GM18526 (cell line): ENCODE measurements around the gene HES2.

Source experiments
- POLR2A ChIP-seq: IDR thresholded peaks from 3 replicates; pipeline ENCODE4 v1.6.1; 2011; ENCODE audit not compliant: insufficient read length; ENCODE audit errors: extremely low read depth

The HES2 gene

DNA sequence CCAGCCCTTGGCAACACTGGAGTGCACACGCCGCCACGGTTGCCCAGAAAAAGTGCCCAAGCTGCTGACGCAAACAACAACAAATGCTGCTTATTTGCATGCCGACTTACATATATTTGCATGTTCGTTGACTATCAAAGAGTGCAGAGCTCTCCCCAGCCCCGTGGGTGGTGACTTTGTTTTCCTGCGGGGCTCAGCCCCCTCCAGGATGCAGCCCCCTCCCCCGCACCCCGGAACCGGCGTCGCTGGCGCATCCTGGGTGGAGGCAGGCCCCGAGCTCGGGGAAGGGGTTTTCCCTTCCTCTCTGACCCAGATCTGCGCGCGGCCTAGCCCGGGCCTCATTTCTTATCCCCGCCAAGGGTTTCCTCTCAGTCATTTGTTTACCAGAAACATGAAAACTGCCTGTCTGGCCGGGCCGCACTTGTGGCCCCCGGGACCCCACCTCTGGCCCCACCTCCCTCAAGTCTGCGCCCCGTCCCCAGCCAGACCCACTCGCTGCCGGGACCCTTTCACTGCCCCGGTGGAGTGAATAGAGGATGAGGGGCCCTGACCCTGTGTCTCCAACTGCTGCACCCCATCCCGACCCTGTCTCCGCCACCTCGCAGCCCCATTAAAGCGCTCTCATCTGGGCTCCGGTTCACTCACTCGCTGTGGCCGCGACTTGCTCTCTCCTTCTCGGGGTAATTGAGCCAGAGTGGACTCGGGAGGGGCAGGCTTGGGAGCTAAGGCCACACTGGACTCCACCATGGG lies 40.8 kb upstream of the HES2 start:
- TF ChIP-seq POLR2A = no peak

DNA sequence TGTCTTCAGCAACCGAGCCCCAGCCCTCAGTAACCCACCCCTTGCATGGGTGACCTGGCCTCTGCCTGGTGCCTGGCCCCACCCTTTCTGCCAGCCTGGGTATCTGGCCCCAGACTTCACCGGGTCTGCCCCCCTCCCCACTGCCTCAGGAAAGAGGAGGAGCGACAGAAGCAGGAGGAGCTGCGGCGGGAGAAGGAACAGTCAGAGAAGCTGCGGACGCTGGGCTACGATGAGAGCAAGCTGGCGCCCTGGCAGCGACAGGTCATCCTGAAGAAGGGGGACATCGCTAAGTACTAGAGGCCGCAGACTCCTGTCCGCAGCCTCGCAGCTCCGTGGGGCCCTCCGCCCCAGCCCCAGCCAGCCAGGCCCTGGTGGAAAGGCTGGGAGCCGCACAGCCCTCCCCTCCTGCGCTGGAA lies 40.1 kb upstream of the HES2 start:
- no peak for TF ChIP-seq POLR2A

DNA sequence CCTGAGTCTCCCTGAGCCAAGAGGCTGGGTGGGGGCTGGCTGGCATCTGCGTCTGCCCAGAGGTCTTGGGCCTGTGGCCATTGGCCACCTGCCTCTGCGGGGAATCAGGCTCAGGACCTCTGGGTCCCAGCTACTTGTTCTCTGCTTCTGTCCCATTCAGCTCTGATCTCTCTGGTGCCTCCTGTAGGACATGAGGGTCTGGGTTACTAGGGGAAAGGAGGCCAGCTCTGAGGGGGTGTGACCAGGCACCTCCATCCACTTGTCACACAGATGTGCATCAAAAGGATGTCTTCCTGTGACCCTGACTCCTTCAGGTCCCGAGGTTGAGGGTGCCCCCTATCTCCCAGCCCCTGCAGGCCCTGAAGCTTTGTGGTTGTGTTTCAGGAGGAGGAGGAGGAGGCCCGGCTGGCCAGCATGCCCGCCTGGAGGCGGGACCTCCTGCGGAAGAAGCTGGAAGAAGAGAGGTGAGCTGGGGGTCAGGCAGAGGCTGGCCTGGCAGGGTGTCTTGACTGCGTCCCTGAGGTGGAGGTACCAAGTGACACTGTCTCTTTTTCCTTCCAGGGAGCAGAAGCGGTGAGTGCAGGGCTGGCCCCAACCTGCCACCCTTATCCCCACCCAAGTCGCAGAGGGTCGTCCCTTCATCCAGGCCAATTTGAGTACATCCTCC lies 37.2 kb upstream of the HES2 start:
- no peak for TF ChIP-seq POLR2A

GRCh38 chr1:6454856-6455751 lies 35.4 kb upstream of the HES2 start:
- TF ChIP-seq POLR2A = no peak

- no peak for TF ChIP-seq POLR2A
These were observed 31.2 kb upstream of the HES2 start for GRCh38 chr1:6450943-6451373.

DNA sequence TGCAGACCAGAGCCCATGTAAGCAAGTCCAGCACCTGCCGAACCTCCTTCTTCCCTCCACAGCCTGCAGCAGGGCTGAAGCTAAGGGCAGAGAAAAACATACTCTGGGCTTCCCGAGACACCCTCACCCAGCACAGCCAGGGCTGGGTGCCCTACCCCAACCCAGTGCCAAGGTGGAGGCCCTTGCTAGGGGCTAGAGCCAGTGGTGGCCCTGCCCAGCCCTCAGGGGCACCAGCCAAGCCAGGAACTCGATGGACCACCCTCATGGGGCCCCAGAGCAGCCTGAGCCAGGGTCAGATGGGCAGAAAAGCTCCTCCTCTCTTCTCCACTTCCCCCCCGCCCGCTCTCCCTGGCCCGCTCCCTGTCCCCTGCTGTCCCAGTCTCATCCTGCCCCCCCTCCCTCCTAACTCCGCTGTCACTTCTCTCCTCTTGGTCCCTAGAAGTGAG lies 30.3 kb upstream of the HES2 start:
- TF ChIP-seq POLR2A = no peak

DNA sequence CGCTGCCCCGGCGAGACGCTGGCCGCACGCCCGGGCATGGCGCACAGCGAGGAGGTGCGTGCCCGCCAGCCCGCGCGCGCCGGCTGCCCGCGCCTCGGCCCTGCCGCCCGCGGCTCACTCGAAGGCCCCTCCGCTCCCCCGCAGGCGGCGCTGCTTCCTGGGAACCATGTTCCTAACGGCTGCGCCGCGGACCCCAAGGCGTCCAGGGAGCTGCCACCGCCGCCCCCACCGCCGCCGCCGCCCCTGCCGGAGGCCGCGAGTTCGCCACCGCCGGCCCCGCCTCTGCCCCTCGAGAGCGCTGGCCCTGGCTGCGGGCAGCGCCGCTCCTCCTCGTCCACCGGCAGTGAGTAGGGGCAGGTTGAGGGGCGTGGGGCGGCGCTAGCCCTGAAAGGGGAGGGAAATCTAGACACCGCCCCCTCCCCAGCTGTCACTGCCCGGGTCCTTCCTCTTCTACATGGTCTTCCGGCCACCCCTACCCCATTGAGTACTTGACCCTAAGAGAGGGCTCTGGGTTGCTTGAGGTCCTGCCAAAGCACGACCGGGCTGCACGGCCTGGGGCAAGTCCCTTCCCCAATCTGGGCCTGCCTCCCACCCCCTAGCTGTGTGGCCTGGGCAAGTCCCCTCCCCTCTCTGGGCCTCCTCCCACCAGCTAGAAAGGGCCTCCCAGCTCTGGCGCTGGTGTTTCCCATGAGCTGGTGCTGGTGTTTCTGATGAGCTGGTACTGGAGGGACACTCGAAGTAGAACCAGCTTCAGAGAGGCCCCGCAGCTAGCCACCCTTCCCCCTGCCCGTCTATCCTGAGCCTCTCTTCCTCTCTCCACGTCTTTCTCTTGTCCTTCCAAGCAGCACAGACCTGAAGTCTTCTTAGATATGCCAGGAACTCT lies 29.3 kb upstream of the HES2 start:
- TF ChIP-seq POLR2A = no peak

DNA sequence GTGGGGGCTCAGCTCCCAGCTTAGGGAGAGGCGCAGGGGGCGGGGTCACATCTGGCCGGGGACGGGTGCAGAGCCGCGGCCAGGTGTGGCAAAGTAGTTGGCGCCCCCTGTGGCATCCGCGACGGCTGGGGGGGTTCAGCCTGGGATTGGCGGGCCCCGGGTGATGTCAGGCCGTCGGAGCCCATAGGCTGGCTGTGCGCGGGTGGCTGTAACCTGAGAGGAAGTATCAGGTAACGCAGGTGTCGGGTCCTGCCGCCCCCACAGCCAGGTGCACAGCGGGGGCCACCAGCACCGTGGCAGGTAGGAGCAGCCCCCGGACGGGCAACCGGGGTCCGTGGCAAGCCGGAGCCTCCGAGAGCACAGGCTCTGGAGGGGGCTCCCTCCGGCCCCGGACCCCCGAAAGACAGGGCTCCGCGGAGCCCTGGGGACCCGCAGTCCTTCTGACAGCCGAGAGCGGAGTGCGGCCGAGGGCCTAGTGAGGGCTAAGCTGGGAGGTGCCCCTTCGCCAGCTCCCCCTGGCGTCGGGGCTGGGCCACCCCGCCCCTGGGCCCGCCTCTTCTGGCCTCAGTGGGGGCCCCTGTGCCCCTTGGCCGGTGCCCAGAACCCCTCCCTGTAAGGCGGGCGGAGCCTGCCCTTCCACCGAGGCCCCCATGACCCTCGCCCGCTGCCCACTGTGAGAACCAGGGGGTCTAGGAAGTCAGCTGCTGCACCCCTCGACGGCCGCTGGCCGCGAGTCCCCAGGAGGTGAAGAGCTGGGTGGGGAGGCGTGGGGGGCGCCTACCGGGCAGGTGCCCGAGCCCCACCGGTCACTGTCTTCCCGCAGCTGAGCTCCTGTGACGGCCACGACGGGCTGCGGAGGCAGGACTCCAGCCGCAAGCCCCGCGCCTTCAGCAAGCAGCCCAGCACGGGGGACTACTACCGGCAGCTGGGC lies 28.4 kb upstream of the HES2 start:
- no peak for TF ChIP-seq POLR2A

- TF ChIP-seq POLR2A = no peak
These were observed 27.5 kb upstream of the HES2 start for GRCh38 chr1:6447016-6447817.

- no peak for TF ChIP-seq POLR2A
These were observed 26.9 kb upstream of the HES2 start for GRCh38 chr1:6446665-6447015.

- no peak for TF ChIP-seq POLR2A
These were observed 25.5 kb upstream of the HES2 start for GRCh38 chr1:6445062-6445763.

DNA sequence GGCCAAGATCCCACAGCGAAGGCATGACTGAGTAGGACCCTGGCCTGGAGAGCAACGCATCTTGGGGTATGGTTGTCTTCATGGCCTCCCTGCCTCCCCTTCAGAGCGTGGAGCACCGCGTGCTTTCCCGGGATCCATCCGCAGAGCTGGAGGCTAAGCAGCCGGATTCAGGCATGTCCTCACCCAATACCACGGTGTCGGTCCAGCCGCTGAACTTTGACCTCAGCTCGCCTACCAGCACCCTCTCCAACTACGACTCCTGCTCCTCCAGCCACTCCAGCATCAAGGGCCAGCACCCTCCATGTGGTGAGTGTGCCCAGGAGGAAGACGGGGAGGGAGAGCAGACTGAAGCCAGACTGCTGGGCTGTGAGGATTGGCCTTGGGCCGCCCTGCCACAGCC lies 24.7 kb upstream of the HES2 start:
- TF ChIP-seq POLR2A = no peak
